ENCODE results near the gene ARHGAP4.

ARHGAP4 gene

DNA sequence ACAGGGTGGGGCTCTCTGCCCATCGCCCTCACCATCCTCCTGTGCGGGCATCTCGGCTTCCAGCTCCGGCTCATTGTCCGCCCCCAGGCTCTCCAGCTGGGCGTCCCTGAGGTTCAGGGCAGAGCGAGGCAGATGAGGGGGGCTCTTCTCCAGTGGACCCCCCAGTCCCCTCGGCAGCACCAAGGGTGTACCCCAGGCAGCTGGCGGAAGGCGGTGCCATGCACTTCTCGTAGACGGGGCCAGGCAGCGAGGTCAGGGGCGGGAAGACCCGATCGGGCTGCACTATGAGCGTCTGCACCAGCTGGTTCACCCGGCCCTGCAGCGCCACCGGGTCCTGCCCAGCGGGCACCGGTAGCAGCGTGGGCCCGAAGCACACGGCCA, 16.1 kb downstream of the ARHGAP4 start:
- Mint-ChIP-seq H3K4me3 (no peak overlapping the region), H3K36me3 (peaks cover 49% of the 10 kb centered on the region), H3K27ac (no peak overlapping the region), H3K9me3 (no peaks in the 10 kb centered on the region), H3K4me1 (peaks cover 25% of the 10 kb centered on the region)
- DNase-seq (ENCODE audit: low spot score in 2 of 2) (no peak), ATAC-seq (no peak)

- peak; percentile 48 for ATAC-seq
- Mint-ChIP-seq H3K9me3 (no peaks in the 10 kb centered on the region), H3K36me3 (peaks cover 48% of the 10 kb centered on the region), H3K4me3 (no peak overlapping the region), H3K4me1 (peaks cover 28% of the 10 kb centered on the region), H3K27ac (no peak overlapping the region)
- DNase-seq (ENCODE audit: low spot score in 2 of 2), result no peak
Observed at GRCh38 chrX:153909024-153909979, 16.8 kb downstream of the ARHGAP4 start.

DNA sequence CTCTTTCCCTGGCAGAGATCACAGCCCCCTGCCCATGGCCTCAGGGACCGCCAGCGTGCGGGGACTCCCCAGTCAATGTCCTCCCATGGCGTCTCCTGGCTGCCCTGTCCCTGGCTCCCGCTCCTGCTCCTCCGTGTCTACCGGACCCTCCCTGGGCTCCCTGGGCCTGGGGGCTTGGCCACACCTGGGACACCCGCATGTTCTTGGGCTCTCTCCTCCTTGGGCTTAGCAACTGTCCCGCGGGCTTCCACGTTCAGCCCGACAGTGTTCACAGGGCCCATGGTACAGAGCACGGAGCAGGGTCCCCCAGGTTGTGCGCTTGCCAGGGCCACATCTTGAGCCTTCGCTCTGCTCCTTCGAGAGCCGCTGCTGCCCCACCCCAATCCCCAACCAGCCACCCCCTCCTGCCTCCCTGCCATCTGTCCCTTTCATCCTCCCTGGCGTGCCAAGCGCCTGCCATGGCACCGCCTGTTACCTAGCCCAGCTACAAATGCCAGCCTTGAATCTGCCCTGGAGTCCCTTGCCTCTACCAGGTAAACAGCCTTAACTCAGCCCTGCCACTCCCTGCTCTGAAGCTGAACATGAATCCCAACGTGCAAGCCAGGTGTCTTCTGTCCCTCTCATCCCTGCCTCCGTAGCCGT, 17.7 kb downstream of the ARHGAP4 start:
- Mint-ChIP-seq H3K4me3 (no peak overlapping the region), H3K36me3 (peaks cover 57% of the 10 kb centered on the region), H3K27ac (no peak overlapping the region), H3K4me1 (peaks cover 37% of the 10 kb centered on the region), H3K9me3 (no peaks in the 10 kb centered on the region)
- ATAC-seq, result no peak
- DNase-seq (ENCODE audit: low spot score in 2 of 2), result no peak

- no peak overlapping the region for H3K4me3 Mint-ChIP-seq
- H3K27ac Mint-ChIP-seq, result no peak overlapping the region
- peaks cover 56% of the 10 kb centered on the region for H3K36me3 Mint-ChIP-seq
- ATAC-seq (no peak), DNase-seq (ENCODE audit: low spot score in 2 of 2) (no peak)
- peaks cover 41% of the 10 kb centered on the region for H3K4me1 Mint-ChIP-seq
- H3K9me3 Mint-ChIP-seq, result no peaks in the 10 kb centered on the region
Observed at GRCh38 chrX:153907456-153907855, 18.6 kb downstream of the ARHGAP4 start.

GRCh38 chrX:153906126-153906917, 19.7 kb downstream of the ARHGAP4 start:
- Mint-ChIP-seq H3K36me3 (peaks cover 54% of the 10 kb centered on the region), H3K4me3 (peak overlapping the region; percentile 36), H3K27ac (peak overlapping the region; percentile 48), H3K9me3 (no peaks in the 10 kb centered on the region), H3K4me1 (peaks cover 51% of the 10 kb centered on the region)
- DNase-seq (ENCODE audit: low spot score in 2 of 2), result no peak
- peak; percentile 87 for ATAC-seq

DNA sequence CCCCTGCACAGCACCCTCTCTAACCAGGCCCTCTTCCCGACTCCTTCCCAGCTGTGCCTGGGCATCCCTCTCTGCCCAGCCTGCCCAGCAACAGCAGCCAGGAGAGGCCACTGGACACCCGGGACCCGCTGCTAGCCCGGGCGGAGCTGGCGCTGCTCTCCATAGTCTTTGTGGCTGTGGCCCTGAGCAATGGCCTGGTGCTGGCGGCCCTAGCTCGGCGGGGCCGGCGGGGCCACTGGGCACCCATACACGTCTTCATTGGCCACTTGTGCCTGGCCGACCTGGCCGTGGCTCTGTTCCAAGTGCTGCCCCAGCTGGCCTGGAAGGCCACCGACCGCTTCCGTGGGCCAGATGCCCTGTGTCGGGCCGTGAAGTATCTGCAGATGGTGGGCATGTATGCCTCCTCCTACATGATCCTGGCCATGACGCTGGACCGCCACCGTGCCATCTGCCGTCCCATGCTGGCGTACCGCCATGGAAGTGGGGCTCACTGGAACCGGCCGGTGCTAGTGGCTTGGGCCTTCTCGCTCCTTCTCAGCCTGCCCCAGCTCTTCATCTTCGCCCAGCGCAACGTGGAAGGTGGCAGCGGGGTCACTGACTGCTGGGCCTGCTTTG, 20.5 kb downstream of the ARHGAP4 start:
- Mint-ChIP-seq H3K36me3 (peaks cover 52% of the 10 kb centered on the region), H3K27ac (peak overlapping the region; percentile 48), H3K9me3 (no peaks in the 10 kb centered on the region), H3K4me1 (peaks cover 58% of the 10 kb centered on the region), H3K4me3 (peak overlapping the region; percentile 36)
- DNase-seq (ENCODE audit: low spot score in 2 of 2) (no peak), ATAC-seq (no peak)

DNA sequence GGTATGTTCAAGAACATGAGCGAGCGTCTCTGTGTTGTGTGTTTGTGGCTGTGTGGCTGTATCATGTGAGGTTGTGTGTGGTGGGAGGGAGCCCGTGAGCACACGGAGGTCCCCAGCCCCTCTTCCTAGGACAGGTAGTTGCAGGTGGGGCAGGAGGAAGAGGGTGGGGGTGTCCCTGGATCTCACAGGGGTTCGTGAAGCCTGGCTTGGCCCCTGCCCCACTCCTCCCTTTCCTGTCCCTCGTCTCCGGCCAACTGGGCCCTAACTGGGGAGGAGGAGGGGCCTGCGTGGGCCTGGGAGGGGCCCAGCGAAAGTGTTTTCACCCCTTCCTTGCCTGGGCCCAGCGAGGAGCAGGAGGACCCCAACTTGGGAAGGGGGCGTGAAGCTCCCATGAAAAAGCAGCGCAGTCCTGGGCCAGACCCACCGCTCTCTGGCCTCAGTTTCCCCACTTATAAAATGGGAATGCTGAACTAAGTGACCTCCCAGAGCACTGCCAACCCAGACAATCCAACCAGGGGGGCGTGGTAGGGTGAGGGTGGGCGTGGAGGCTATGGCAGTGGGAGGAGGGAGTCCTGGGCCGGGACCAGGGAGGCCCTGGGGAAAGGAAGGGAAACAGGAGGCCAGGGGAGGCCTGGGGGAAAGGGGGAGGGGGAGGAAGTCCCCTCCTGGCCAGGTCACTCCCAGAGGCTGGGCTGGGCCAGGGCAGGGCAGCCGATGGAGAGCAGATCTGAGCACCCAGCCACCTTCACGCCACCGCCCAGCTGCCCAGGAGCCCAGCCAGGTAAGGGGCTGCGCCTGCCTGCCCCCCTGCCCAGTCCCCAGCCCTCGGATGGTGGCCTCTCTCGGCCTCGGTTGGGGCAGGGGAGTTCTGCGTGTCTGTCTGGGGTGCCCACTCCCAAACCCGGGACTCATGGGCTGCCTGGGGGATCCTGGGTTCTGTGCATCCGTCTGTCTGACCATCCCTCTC, 21.8 kb downstream of the ARHGAP4 start, which contains the start of gene AVPR2:
Gene AVPR2, plus strand, starts transcription at position 683 of the 967 bp plus-strand sequence. CDS start 473 bp downstream, outside the sequence.
- Mint-ChIP-seq H3K9me3 (no peaks in the 10 kb centered on the region), H3K27ac (peak within 1 kb of the TSS; percentile 80), H3K4me1 (peaks cover 60% of the 10 kb centered on the region), H3K4me3 (peak within 1 kb of the TSS; percentile 26), H3K36me3 (peaks cover 52% of the 10 kb centered on the region)
- ATAC-seq (no peak), DNase-seq (ENCODE audit: low spot score in 2 of 2) (no peak)

DNA sequence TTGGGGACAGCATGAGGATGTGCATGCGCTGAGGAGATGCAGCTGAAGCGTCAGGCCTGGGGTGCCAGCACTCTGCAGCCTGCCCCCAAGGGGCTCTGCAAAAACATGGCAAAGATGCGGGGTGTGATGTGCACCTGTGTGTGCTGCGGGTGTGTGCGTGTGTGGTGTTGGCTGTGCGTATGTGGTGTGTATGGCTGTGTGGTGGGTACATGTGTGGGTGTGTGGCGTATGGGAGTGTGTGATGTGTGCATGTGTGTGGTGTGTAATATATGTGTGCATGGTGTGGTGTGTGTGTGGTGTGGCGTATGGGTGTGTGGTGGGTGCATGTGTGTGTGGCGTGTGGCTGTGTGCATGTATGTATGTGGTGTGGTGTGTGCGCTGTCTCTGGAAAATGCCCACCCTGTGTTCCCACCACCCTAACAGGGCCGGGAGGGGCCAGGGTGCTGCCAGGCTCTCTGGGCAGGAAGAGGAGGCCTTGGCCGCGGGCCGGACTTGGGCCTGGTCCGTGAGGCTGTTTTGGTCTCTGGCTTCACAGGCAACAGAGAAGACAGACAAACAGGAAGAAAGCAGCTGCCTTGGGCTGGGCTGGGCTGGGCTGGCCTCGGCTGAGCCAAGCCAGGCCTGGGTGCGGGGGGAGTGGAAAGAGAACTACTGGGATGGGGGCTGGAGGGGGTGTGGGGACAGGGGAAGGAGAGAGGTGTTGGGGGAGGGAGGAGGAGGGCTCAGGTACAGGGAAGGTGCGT, 22.7 kb downstream of the ARHGAP4 start:
- peak overlapping the region; percentile 26 for H3K4me3 Mint-ChIP-seq
- H3K27ac Mint-ChIP-seq, result peak overlapping the region; percentile 80
- DNase-seq (ENCODE audit: low spot score in 2 of 2) (no peak), ATAC-seq (no peak)
- peaks cover 48% of the 10 kb centered on the region for H3K36me3 Mint-ChIP-seq
- H3K9me3 Mint-ChIP-seq, result no peaks in the 10 kb centered on the region
- H3K4me1 Mint-ChIP-seq, result peaks cover 60% of the 10 kb centered on the region

GRCh38 chrX:153902385-153902784, 23.7 kb downstream of the ARHGAP4 start:
- no peak for ATAC-seq
- Mint-ChIP-seq H3K4me1 (peaks cover 59% of the 10 kb centered on the region), H3K27ac (peak overlapping the region; percentile 85)

DNA sequence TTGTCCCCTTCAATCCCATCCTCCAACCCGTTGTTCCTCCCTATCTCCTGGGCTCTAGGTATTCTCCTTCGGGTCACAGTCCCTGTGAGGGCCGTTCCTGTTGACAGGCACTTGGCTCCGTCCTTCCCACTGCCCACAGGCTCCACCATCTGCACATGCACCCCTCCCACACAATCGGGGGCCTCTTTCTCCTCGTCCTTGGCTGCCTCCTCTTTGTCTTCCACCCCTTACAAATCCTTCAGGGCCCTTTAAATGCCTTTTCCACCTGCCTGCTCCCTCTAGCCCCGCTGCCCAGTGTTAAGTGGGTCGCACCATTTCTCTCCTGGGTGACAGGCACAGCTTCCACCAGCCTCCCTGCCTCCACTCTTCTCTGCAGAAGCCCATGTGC, 24.3 kb downstream of the ARHGAP4 start:
- Mint-ChIP-seq H3K36me3 (peaks cover 39% of the 10 kb centered on the region), H3K27ac (peak overlapping the region; percentile 85), H3K4me3 (peak overlapping the region; percentile 60), H3K4me1 (peaks cover 53% of the 10 kb centered on the region), H3K9me3 (no peaks in the 10 kb centered on the region)
- DNase-seq (ENCODE audit: low spot score in 2 of 2) (no peak), ATAC-seq (no peak)

More at GRCh38 chrX:153902385-153902784, 23.7 kb downstream of the ARHGAP4 start:
- Mint-ChIP-seq H3K9me3 (no peaks in the 10 kb centered on the region), H3K36me3 (peaks cover 45% of the 10 kb centered on the region), H3K4me3 (peak overlapping the region; percentile 60)
- DNase-seq (ENCODE audit: low spot score in 2 of 2), result no peak

GRCh38 chrX:153900831-153901752, 25.0 kb downstream of the ARHGAP4 start:
- Mint-ChIP-seq H3K27ac (peak overlapping the region; percentile 85), H3K4me1 (peaks cover 46% of the 10 kb centered on the region), H3K36me3 (peaks cover 33% of the 10 kb centered on the region), H3K4me3 (peak overlapping the region; percentile 60), H3K9me3 (no peaks in the 10 kb centered on the region)
- peak; percentile 88 for ATAC-seq
- DNase-seq (ENCODE audit: low spot score in 2 of 2), result peak in 1 of 2 donors; percentile 60

GRCh38 chrX:153897899-153898298, 28.2 kb downstream of the ARHGAP4 start:
- Mint-ChIP-seq H3K4me1 (peaks cover 19% of the 10 kb centered on the region), H3K4me3 (no peak overlapping the region), H3K27ac (no peak overlapping the region), H3K9me3 (no peaks in the 10 kb centered on the region), H3K36me3 (peaks cover 13% of the 10 kb centered on the region)
- no peak for DNase-seq (ENCODE audit: low spot score in 2 of 2)
- no peak for ATAC-seq

Measured in stimulated activated effector memory CD8-positive, alpha-beta T cell treated with anti-CD3 and anti-CD28 coated beads, Interleukin-12 subunit alpha, Interleukin-12 subunit beta, amount 100 ng/mL, for 72 hours (primary cell).